ENCODE data around the gene GPRC5B. TPM values are rescaled to one million over a fixed set of nuclear protein-coding genes. Genes with fewer than 3 reads are reported as not detected.

The GPRC5B gene
- total RNA-seq, 1 experiment from 2014 or later: 137 TPM

DNA sequence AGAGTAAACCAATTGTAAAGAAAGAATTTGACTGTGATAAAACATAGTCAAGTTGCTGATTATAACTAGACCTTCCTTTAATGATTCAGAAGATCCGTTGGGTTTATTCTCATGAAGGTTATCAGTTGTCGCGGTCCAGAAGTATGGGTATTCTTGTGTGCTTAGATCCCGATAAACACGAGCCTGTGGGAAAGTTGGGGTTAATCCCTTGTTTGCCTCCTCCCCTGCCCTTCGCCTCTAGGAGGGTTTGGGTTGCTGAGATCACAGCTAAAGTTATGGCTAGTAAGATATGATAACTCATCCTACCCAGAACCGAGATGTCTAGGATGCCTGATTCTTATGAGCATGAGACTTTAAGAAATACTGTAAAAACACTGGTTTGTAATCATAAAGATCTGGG, 66.8 kb downstream of the GPRC5B start:
- Histone ChIP-seq H2BK120ac (ENCODE audit: low read depth, low read length, poor library complexity, severe bottlenecking) (no peak overlapping the region), H3K27ac (ENCODE audit: insufficient read length, low read depth, low read length) (no peak overlapping the region), H3K14ac (ENCODE audit: insufficient read depth, low read length) (no peak overlapping the region), H4K20me1 (ENCODE audit: control insufficient read depth, insufficient read depth, insufficient read length) (no peaks in the 10 kb centered on the region), H2AFZ (ENCODE audit: low read length) (no peak overlapping the region), H3K4ac (ENCODE audit: low read depth, low read length) (no peak overlapping the region), H2BK12ac (ENCODE audit: insufficient read length, low read depth, low read length) (no peak overlapping the region), H4K91ac (ENCODE audit: insufficient read length, low read depth, low read length) (no peak overlapping the region), H3K23me2 (ENCODE audit: insufficient read length, low read depth, low read length, poor library complexity, severe bottlenecking) (no peaks in the 10 kb centered on the region), H3K18ac (ENCODE audit: insufficient read length, low read depth, low read length) (no peak overlapping the region), H3K23ac (ENCODE audit: insufficient read length, low read depth, low read length) (no peak overlapping the region), H4K8ac (replicated peaks; ENCODE audit: insufficient read length, low read depth, low read length) (no peak overlapping the region), H3T11ph (ENCODE audit: low read length) (no peak overlapping the region), H3K79me2 (ENCODE audit: insufficient read depth, low read length) (no peaks in the 10 kb centered on the region), H4K5ac (ENCODE audit: insufficient read length, low read depth, low read length) (no peak overlapping the region), H2AK5ac (ENCODE audit: insufficient read length, low read length) (no peak overlapping the region), H2BK20ac (ENCODE audit: low read depth, low read length, poor library complexity, severe bottlenecking) (peak overlapping the region; percentile 45), H3K9me3 (ENCODE audit: control insufficient read depth, low read depth, low read length) (peaks cover 5% of the 10 kb centered on the region), H2BK5ac (ENCODE audit: insufficient read length, low read length) (no peak overlapping the region), H3K9ac (ENCODE audit: extremely low read depth, insufficient read length, low read length) (no peak overlapping the region), H3K4me1 (ENCODE audit: insufficient read depth, low read length) (no peaks in the 10 kb centered on the region), H3K27me3 (ENCODE audit: insufficient read depth, low read length) (no peaks in the 10 kb centered on the region), H3K4me2 (ENCODE audit: insufficient read depth, insufficient read length, low read length) (no peak overlapping the region), H3K56ac (ENCODE audit: insufficient read length, low read depth, low read length) (no peak overlapping the region), H3K79me1 (ENCODE audit: insufficient read depth, low read depth, low read length, poor library complexity, severe bottlenecking) (no peaks in the 10 kb centered on the region), H2BK15ac (ENCODE audit: low read depth, low read length) (no peak overlapping the region)
- Mint-ChIP-seq H3K27ac (0 out of 7 replicates have a peak overlapping the region, but pooled peaks of 1 of the 3 experiments have one; percentile 77), H3K27me3 (ENCODE audit: low read depth) (peaks cover 2% of the 10 kb centered on the region; the same call in 1 of the 2 replicates), H3K4me3 (no peak overlapping the region), H3K4me1 (peaks cover 8 to 13% of the 10 kb centered on the region in 2 experiments), H3K36me3 (ENCODE audit: insufficient read depth in 1 of 3, low read depth in 3 of 3) (peaks cover 7 to 13% (median 7%) of the 10 kb centered on the region in 3 experiments; a peak in 5 of 7 replicates), H3K9me3 (peaks cover 7% of the 10 kb centered on the region in 2 experiments; a peak in 3 of 5 replicates)
- TF ChIP-seq, protein P1, sequence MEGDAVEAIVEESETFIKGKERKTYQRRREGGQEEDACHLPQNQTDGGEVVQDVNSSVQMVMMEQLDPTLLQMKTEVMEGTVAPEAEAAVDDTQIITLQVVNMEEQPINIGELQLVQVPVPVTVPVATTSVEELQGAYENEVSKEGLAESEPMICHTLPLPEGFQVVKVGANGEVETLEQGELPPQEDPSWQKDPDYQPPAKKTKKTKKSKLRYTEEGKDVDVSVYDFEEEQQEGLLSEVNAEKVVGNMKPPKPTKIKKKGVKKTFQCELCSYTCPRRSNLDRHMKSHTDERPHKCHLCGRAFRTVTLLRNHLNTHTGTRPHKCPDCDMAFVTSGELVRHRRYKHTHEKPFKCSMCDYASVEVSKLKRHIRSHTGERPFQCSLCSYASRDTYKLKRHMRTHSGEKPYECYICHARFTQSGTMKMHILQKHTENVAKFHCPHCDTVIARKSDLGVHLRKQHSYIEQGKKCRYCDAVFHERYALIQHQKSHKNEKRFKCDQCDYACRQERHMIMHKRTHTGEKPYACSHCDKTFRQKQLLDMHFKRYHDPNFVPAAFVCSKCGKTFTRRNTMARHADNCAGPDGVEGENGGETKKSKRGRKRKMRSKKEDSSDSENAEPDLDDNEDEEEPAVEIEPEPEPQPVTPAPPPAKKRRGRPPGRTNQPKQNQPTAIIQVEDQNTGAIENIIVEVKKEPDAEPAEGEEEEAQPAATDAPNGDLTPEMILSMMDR (conservative IDR thresholded peaks at IDR 0.05): no peak
- DNase-seq: no peak
- no CpG with 5 or more reads among the region's 7 CpGs for WGBS (ENCODE audit: extremely low coverage, insufficient read length, low lambda C conversion rate)

Measured in H9 (cell line).